GM12874 (cell line): ENCODE measurements around the gene KYAT1.

ENCODE experiments used
- CTCF ChIP-seq: IDR thresholded peaks from 2 replicates; pipeline ENCODE4 v1.5.1; 2011; ENCODE audit warnings: low read depth, mild to moderate bottlenecking, control low read depth, low read length, moderate library complexity; ENCODE audit not compliant: insufficient read depth

The KYAT1 gene

GRCh38 chr9:128913048-128913900 is 31.5 kb upstream of the KYAT1 start:
- no peak for TF ChIP-seq CTCF

GRCh38 chr9:128912270-128912853 is 30.6 kb upstream of the KYAT1 start:
- TF ChIP-seq CTCF, result no peak

GRCh38 chr9:128911529-128912035 is 29.8 kb upstream of the KYAT1 start:
- TF ChIP-seq CTCF, result no peak

GRCh38 chr9:128910906-128911305 is 29.2 kb upstream of the KYAT1 start:
- no peak for TF ChIP-seq CTCF

GRCh38 chr9:128909859-128910258 is 28.1 kb upstream of the KYAT1 start:
- TF ChIP-seq CTCF, result no peak

GRCh38 chr9:128908372-128908771 is 26.6 kb upstream of the KYAT1 start:
- no peak for TF ChIP-seq CTCF

GRCh38 chr9:128906741-128907140 is 25.0 kb upstream of the KYAT1 start:
- TF ChIP-seq CTCF, result no peak
